HG02885 (cell line): ENCODE measurements around the gene OSM.
A peak's percentile ranks its signal among the peaks of the same experiment; 100 is the strongest.

Experiments used
- ATAC-seq: cut with Tn5 transposase; IDR thresholded peaks from one replicate; pipeline ENCODE4 v1.9.1; 2021; ENCODE audit warnings: mild to moderate bottlenecking; ENCODE audit not compliant: unreplicated experiment, poor library complexity

Gene OSM

GRCh38 chr22:30299322-30299721 is 32.7 kb upstream of the OSM start:
- no peak for ATAC-seq

GRCh38 chr22:30297991-30298701 is 31.5 kb upstream of the OSM start:
- ATAC-seq = no peak

GRCh38 chr22:30297276-30297990 is 30.8 kb upstream of the OSM start:
- no peak for ATAC-seq

GRCh38 chr22:30296833-30297232 is 30.2 kb upstream of the OSM start:
- ATAC-seq = no peak

DNA sequence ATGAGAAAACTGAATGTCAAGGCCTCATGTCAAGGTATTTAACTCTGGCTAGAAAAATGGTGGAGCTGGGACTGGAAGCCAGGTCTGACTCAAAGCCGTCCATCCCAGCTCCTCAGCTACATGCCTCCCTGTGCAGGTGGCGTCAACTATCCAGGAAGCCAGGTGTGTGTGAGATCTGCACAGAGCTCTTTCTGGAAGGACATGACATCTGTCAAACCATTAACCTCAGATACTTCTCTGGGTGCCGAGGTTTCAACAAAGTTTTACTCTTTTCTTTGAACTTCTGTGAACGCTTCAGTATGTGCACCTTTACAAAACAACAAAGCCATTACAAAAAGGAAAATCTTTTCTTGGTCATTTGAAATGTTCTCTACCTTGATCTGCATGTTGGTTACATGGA is 29.7 kb upstream of the OSM start:
- ATAC-seq = no peak

DNA sequence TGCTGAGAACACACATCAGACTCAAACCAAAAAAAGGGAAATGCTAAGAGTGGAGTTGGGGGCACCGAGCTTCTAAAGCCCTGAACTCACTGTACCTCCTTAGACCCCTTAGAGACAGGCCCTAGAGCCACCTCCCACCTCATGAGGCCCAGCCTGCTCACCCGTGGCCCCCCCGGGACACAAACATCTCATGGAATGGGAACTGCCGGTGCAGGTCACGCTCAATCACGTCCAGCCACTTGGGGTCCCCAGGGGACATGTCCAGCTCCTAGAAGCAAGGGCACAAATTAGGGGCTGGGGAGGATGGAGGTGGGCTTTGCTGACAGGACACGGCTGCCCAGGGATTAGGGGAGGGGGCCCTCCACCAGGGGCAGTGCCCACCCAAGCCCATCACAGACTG is 28.9 kb upstream of the OSM start:
- ATAC-seq = no peak

DNA sequence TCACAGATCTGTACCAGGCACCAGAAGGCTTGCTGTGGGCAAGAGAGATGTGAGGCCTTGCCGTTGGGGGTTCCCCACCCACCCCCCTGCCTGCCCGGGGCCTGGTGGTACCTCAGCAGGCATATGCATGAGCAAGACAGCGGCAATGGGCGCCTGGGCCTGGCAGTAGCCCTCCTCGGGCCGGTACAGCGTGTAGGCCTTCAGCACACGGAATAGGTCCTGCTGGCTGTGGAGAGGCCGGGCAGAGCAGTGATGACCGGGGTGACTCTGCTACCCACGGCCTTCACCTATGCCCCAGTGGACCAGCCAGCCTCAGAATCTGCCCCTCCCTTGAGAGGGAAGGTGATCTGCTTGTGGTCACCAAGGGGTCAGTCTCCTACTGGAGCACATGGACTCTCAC is 28.2 kb upstream of the OSM start:
- no peak for ATAC-seq

- ATAC-seq = no peak
These were observed 27.4 kb upstream of the OSM start for GRCh38 chr22:30294066-30294465.

GRCh38 chr22:30293026-30293425 is 26.4 kb upstream of the OSM start:
- no peak for ATAC-seq

DNA sequence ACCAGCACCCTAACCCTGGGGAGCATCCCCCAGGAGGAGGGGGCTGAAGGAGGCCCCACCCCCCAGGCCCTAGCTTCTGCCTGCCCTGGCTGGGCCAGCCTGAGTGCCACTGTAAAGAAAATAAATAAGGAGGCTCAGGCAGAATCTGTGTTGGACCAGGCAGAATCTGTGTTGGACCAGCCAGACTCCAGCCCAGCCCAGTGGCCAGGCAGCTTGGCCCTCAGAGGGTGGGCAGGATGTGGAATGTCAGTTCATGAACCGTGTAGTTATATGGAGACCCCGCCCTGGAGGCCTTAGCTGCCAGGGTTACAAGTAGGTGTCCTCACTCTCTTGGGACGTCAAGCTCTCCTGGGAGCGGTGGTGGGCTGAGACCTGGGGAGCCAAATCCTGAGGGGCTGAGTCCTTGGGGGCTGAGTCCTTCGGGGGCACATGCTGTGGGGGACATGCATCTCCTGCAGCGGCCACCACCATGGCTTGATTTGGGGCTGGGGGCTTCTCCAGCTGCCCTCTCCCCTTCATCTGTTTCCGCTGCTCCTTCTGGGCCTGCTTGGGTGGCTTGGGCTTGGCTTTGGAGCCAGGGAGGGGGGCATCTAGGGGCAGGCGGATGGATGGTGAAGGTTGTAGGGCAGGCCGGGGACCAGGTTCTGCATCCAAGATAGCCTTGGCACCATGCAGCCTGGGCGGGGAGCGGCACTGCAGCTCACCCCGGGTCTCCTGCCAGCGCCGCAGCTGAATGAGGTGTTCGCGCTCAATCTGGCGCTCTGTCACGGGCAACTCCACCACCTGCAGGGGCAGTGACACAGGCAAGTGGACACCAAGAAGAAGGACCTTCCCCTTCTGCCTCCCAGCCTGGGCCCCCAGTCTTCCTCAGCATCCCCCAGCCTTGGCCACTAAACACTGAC is 25.7 kb upstream of the OSM start:
- no peak for ATAC-seq

- ATAC-seq = no peak
These were observed 24.6 kb upstream of the OSM start for GRCh38 chr22:30291058-30291892.

DNA sequence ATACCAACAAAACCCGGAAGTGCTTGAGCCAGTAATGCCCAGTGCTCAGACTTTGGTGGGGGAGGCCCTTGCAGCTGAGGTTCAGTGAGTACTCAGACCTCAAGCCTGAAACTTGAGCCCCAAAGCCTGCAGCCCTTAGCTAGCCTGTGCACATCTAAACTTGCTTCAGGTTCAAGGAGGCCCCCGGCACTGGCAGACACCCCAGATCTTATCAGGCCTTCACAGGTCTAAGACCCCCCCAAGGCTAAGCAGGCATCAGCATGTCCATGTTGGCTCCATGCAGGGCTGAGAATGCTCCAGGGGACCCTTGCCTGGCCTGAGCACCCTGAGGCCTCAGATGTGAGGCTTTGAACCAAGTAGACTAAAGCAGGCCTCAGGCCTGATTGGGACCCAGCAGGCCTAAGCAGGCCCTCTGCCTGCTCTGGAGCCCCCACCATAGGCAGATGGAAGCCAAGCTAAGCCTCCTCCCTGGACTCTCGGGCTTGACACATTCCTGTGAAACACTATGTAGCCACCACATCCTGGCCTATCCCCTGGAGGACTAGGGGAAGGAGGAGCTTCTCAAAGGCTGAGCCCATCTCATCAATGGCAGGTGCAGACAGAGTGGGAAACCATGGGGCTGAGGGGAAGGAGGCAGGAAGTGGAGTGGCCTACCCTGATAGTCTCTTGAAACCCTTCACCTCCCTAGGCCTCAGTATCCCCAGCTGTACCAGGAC is 23.8 kb upstream of the OSM start:
- no peak for ATAC-seq

DNA sequence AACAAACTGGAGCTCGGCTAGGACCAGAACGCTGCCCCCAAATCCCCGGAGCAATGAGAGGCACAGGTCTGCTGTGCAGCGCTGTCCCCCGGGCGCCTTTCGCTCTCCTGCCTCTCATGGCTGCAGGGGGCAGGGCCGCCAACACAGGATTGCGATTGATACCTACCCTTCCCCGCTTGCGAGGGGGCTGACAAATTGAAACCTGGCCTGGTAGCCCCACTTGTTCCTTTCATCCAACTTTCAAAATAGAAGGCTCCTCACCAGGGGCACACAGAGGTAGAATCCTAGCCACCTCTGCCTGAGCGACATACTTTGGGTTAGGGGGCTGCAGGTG is 23.3 kb upstream of the OSM start:
- peak; percentile 23 for ATAC-seq

DNA sequence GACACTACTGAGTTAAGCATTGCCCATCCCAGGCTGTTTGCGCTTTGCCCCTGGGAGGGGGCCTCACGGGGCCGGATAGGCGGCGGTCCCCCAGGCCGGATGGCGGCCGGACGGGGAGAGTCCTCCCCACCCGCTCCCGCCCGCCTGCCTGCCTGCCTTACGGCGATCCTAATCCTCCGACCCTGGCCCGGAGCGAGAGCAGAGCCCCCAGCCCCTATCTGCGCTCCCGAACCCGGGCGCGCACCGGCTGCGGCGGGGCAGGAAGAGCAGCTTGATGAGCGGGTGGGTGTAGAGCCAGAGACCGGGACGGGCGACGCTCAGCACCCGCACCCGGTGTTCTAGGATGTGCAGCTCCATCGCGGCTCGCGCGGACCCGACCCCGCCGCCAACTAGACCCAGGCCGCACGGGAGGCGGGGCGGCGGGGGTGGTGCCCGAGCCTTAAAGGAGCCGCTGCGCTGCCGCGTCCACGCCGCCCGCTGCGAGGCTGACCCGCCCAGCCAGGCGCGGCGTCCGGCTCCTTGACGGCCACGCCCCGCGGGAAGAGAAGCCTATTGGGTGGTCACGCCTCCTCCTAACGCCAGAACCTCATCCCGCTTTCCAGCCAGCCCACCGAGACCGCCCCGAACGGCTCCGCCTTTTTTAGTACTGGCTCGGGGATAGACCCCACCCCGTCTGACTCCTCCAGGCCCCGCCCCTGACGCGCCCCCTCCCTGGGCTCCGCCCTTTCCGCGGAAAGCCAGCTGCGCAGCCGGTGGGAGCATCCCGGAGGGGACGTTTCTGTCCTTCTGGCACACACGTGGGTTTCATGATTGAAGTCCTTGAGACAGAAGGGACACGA is 22.7 kb upstream of the OSM start, which contains the start of gene CASTOR1:
Gene CASTOR1, minus strand, starts transcription at position 365 of the 839 bp plus-strand sequence. Its CDS starts 8 bp downstream, at position 357.
- peak; percentile 75 for ATAC-seq

- no peak for ATAC-seq
These were observed 21.9 kb upstream of the OSM start for GRCh38 chr22:30288419-30289140.

GRCh38 chr22:30287648-30288418 is 21.2 kb upstream of the OSM start:
- no peak for ATAC-seq
